Measurements from ENCODE around the gene UBL4B.
A peak's percentile ranks its signal among the peaks of the same experiment; 100 is the strongest.
"Not testable (repeated sequence)": the region's sequence is repeated elsewhere in the genome, so short reads cannot be mapped to it uniquely, and the experiment has no call there.

UBL4B gene

GRCh38 chr1:110074166-110074565 is 38.1 kb upstream of the UBL4B start:
- H3K4me1 Mint-ChIP-seq, result no peaks in the 10 kb centered on the region
- no peaks in the 10 kb centered on the region for H3K36me3 Mint-ChIP-seq (ENCODE audit: insufficient read depth)
- H3K27me3 Mint-ChIP-seq, result peaks cover 57% of the 10 kb centered on the region

GRCh38 chr1:110076789-110077500 is 35.3 kb upstream of the UBL4B start:
- no peaks in the 10 kb centered on the region for H3K4me1 Mint-ChIP-seq
- peaks cover 56% of the 10 kb centered on the region for H3K27me3 Mint-ChIP-seq
- H3K36me3 Mint-ChIP-seq (ENCODE audit: insufficient read depth), result no peaks in the 10 kb centered on the region
- H3K4me3 Mint-ChIP-seq, result no peak overlapping the region
- DNase-seq (ENCODE audit: low spot score in 2 of 2) (no peak), ATAC-seq (replicated peaks; ENCODE audit: extremely low read depth, poor library complexity, severe bottlenecking) (no peak)
- H3K9me3 Mint-ChIP-seq, result no peaks in the 10 kb centered on the region
- no peak overlapping the region for H3K27ac Mint-ChIP-seq (ENCODE audit: low read depth)

More at GRCh38 chr1:110074166-110074565, 38.1 kb upstream of the UBL4B start:
- DNase-seq (ENCODE audit: low spot score in 2 of 2), result no peak
- no peak for ATAC-seq (replicated peaks; ENCODE audit: extremely low read depth, poor library complexity, severe bottlenecking)
- Mint-ChIP-seq H3K4me3 (no peak overlapping the region), H3K9me3 (no peaks in the 10 kb centered on the region), H3K27ac (ENCODE audit: low read depth) (no peak overlapping the region)

GRCh38 chr1:110079995-110080394 is 32.2 kb upstream of the UBL4B start:
- peaks cover 12% of the 10 kb centered on the region for H3K4me1 Mint-ChIP-seq
- not testable (repeated sequence) for DNase-seq (ENCODE audit: low spot score in 2 of 2); H3K9me3 Mint-ChIP-seq; ATAC-seq (replicated peaks; ENCODE audit: extremely low read depth, poor library complexity, severe bottlenecking); H3K36me3 Mint-ChIP-seq (ENCODE audit: insufficient read depth); H3K4me3 Mint-ChIP-seq; H3K27ac Mint-ChIP-seq (ENCODE audit: low read depth)
- H3K27me3 Mint-ChIP-seq, result peaks cover 68% of the 10 kb centered on the region

- Mint-ChIP-seq H3K36me3 (ENCODE audit: insufficient read depth) (peaks cover 4% of the 10 kb centered on the region), H3K4me3 (no peak overlapping the region), H3K27ac (ENCODE audit: low read depth) (no peak overlapping the region), H3K9me3 (no peaks in the 10 kb centered on the region), H3K27me3 (peaks cover 70% of the 10 kb centered on the region), H3K4me1 (peaks cover 12% of the 10 kb centered on the region)
- no peak for ATAC-seq (replicated peaks; ENCODE audit: extremely low read depth, poor library complexity, severe bottlenecking)
- DNase-seq (ENCODE audit: low spot score in 2 of 2), result no peak
These were observed 31.2 kb upstream of the UBL4B start for GRCh38 chr1:110081061-110081460.

- H3K4me1 Mint-ChIP-seq, result peaks cover 12% of the 10 kb centered on the region
- peaks cover 4% of the 10 kb centered on the region for H3K36me3 Mint-ChIP-seq (ENCODE audit: insufficient read depth)
- ATAC-seq (replicated peaks; ENCODE audit: extremely low read depth, poor library complexity, severe bottlenecking) (no peak), DNase-seq (ENCODE audit: low spot score in 2 of 2) (no peak)
- no peaks in the 10 kb centered on the region for H3K9me3 Mint-ChIP-seq
- H3K27me3 Mint-ChIP-seq, result peaks cover 73% of the 10 kb centered on the region
- no peak overlapping the region for H3K27ac Mint-ChIP-seq (ENCODE audit: low read depth)
- H3K4me3 Mint-ChIP-seq, result no peak overlapping the region
These were observed 29.8 kb upstream of the UBL4B start for GRCh38 chr1:110082477-110082876.

- no peak overlapping the region for H3K27ac Mint-ChIP-seq (ENCODE audit: low read depth)
- peaks cover 81% of the 10 kb centered on the region for H3K27me3 Mint-ChIP-seq
- peaks cover 4% of the 10 kb centered on the region for H3K36me3 Mint-ChIP-seq (ENCODE audit: insufficient read depth)
- peaks cover 17% of the 10 kb centered on the region for H3K4me1 Mint-ChIP-seq
- DNase-seq (ENCODE audit: low spot score in 2 of 2) (no peak), ATAC-seq (replicated peaks; ENCODE audit: extremely low read depth, poor library complexity, severe bottlenecking) (no peak)
- peak overlapping the region; percentile 79 for H3K4me3 Mint-ChIP-seq
- H3K9me3 Mint-ChIP-seq, result no peaks in the 10 kb centered on the region
These were observed 29.0 kb upstream of the UBL4B start for GRCh38 chr1:110083061-110083865.

GRCh38 chr1:110083866-110084226 is 28.4 kb upstream of the UBL4B start:
- H3K9me3 Mint-ChIP-seq, result no peaks in the 10 kb centered on the region
- peaks cover 19% of the 10 kb centered on the region for H3K4me1 Mint-ChIP-seq
- H3K36me3 Mint-ChIP-seq (ENCODE audit: insufficient read depth), result peaks cover 4% of the 10 kb centered on the region
- H3K27me3 Mint-ChIP-seq, result peaks cover 87% of the 10 kb centered on the region
- DNase-seq (ENCODE audit: low spot score in 2 of 2) (no peak), ATAC-seq (replicated peaks; ENCODE audit: extremely low read depth, poor library complexity, severe bottlenecking) (peak; percentile 11)
- H3K4me3 Mint-ChIP-seq, result peak overlapping the region; percentile 79
- H3K27ac Mint-ChIP-seq (ENCODE audit: low read depth), result no peak overlapping the region

- ATAC-seq (replicated peaks; ENCODE audit: extremely low read depth, poor library complexity, severe bottlenecking) (peak; percentile 57), DNase-seq (ENCODE audit: low spot score in 2 of 2) (no peak)
- H3K36me3 Mint-ChIP-seq (ENCODE audit: insufficient read depth), result peaks cover 4% of the 10 kb centered on the region
- H3K27me3 Mint-ChIP-seq, result peaks cover 92% of the 10 kb centered on the region
- no peak overlapping the region for H3K27ac Mint-ChIP-seq (ENCODE audit: low read depth)
- H3K9me3 Mint-ChIP-seq, result no peaks in the 10 kb centered on the region
- H3K4me1 Mint-ChIP-seq, result peaks cover 19% of the 10 kb centered on the region
- peak overlapping the region; percentile 79 for H3K4me3 Mint-ChIP-seq
These were observed 27.8 kb upstream of the UBL4B start for GRCh38 chr1:110084227-110085078.

GRCh38 chr1:110085671-110086070 is 26.6 kb upstream of the UBL4B start:
- no peak for ATAC-seq (replicated peaks; ENCODE audit: extremely low read depth, poor library complexity, severe bottlenecking)
- H3K4me3 Mint-ChIP-seq, result no peak overlapping the region
- H3K27me3 Mint-ChIP-seq, result peaks cover 81% of the 10 kb centered on the region
- H3K27ac Mint-ChIP-seq (ENCODE audit: low read depth), result no peak overlapping the region
- peaks cover 4% of the 10 kb centered on the region for H3K36me3 Mint-ChIP-seq (ENCODE audit: insufficient read depth)
- H3K9me3 Mint-ChIP-seq, result no peaks in the 10 kb centered on the region
- H3K4me1 Mint-ChIP-seq, result peaks cover 19% of the 10 kb centered on the region
- DNase-seq (ENCODE audit: low spot score in 2 of 2), result no peak

- H3K4me3 Mint-ChIP-seq, result no peak overlapping the region
- DNase-seq (ENCODE audit: low spot score in 2 of 2) (no peak), ATAC-seq (replicated peaks; ENCODE audit: extremely low read depth, poor library complexity, severe bottlenecking) (no peak)
- H3K27ac Mint-ChIP-seq (ENCODE audit: low read depth), result no peak overlapping the region
- peaks cover 75% of the 10 kb centered on the region for H3K27me3 Mint-ChIP-seq
- peaks cover 19% of the 10 kb centered on the region for H3K4me1 Mint-ChIP-seq
- no peaks in the 10 kb centered on the region for H3K9me3 Mint-ChIP-seq
- H3K36me3 Mint-ChIP-seq (ENCODE audit: insufficient read depth), result peaks cover 4% of the 10 kb centered on the region
These were observed 25.3 kb upstream of the UBL4B start for GRCh38 chr1:110086961-110087360.

- Mint-ChIP-seq H3K27ac (ENCODE audit: low read depth) (no peak overlapping the region), H3K4me1 (peaks cover 18% of the 10 kb centered on the region), H3K36me3 (ENCODE audit: insufficient read depth) (peaks cover 4% of the 10 kb centered on the region), H3K4me3 (no peak overlapping the region), H3K9me3 (no peaks in the 10 kb centered on the region), H3K27me3 (peaks cover 74% of the 10 kb centered on the region)
- DNase-seq (ENCODE audit: low spot score in 2 of 2) (no peak), ATAC-seq (replicated peaks; ENCODE audit: extremely low read depth, poor library complexity, severe bottlenecking) (peak; percentile 63)
These were observed 24.2 kb upstream of the UBL4B start for GRCh38 chr1:110087812-110088738.

Measured in central memory CD8-positive, alpha-beta T cell (primary cell).